PC-3 (cell line): ENCODE data around the gene MTG1. TPM values are rescaled to one million over a fixed set of nuclear protein-coding genes. Genes with fewer than 3 reads are reported as not detected.

Experiments
- ATAC-seq: fragments of 200-7000 bp; cut with Tn5 transposase; 2 replicates; pipeline ENCODE4 v1.9.1; 2020; ENCODE audit warnings: mild to moderate bottlenecking, moderate library complexity
- BruUV-seq: library from RNA; stranded (reverse); fragments of 400-500 nt; replicated peaks from 2 replicates; lab custom pipeline; 2021; lab: Mats Ljungman, UMichigan
- CTCF ChIA-PET: fragments of 300-600 bp; sonication (Branson Sonifier 250); formaldehyde crosslinking; loops from one replicate; lab custom pipeline; 2022; ENCODE audit warnings: antibody characterized with exemption; lab: Charles Lee
- POLR2A ChIA-PET: fragments of 300-600 bp; sonication (Branson Sonifier 250); formaldehyde crosslinking; loops from one replicate; lab custom pipeline; 2022; ENCODE audit warnings: antibody characterized with exemption; ENCODE audit not compliant: unreplicated experiment; lab: Charles Lee
- DNase-seq: peaks from one replicate; pipeline ENCODE4 v3.0.0-alpha.2; 2015
- H2AFZ ChIP-seq: fragments of 300-600 bp; sonication (generic); 2 replicates; pipeline ENCODE4 v1.6.0; 2016; ENCODE audit warnings: antibody characterized with exemption, low read length
- H3F3A ChIP-seq: fragments of 300-600 bp; sonication (generic); one replicate; pipeline ENCODE4 v1.6.0; 2017; ENCODE audit warnings: antibody characterized with exemption, low read length, control low read depth, mild to moderate bottlenecking; ENCODE audit not compliant: unreplicated experiment
- H3K27ac ChIP-seq: fragments of 300-600 bp; sonication (generic); 2 replicates; pipeline ENCODE4 v1.5.1; 2016; ENCODE audit warnings: mild to moderate bottlenecking, low read length
- H3K27me3 ChIP-seq: fragments of 300-600 bp; sonication (generic); 2 replicates; pipeline ENCODE4 v1.6.1; 2016; ENCODE audit warnings: low read length, mixed read lengths
- H3K36me3 ChIP-seq: fragments of 300-600 bp; sonication (generic); 2 replicates; pipeline ENCODE4 v1.6.1; 2016; ENCODE audit warnings: low read depth, mixed run types, low read length, mixed read lengths
- H3K4me1 ChIP-seq: fragments of 300-600 bp; sonication (generic); 2 replicates; pipeline ENCODE4 v1.5.1; 2016; ENCODE audit warnings: low read length; ENCODE audit not compliant: insufficient read depth
- H3K4me2 ChIP-seq: fragments of 300-600 bp; sonication (generic); 2 replicates; pipeline ENCODE4 v1.6.0; 2016; ENCODE audit warnings: low read length
- H3K4me3 ChIP-seq: fragments of 300-600 bp; sonication (generic); 2 replicates; pipeline ENCODE4 v1.5.1; 2016; ENCODE audit warnings: mild to moderate bottlenecking, low read length, mixed read lengths
- H3K79me2 ChIP-seq: fragments of 300-600 bp; sonication (generic); 2 replicates; pipeline ENCODE4 v1.6.1; 2017; ENCODE audit warnings: low read length, mixed read lengths
- H3K9ac ChIP-seq: fragments of 300-600 bp; sonication (generic); 2 replicates; pipeline ENCODE4 v1.6.0; 2016; ENCODE audit warnings: mild to moderate bottlenecking, low read length
- H3K9me2 ChIP-seq: fragments of 300-600 bp; sonication (generic); replicated peaks from 2 replicates; pipeline ENCODE4 v1.6.1; 2016; ENCODE audit warnings: mixed run types, low read length, mixed read lengths
- H3K9me3 ChIP-seq: fragments of 300-600 bp; sonication (generic); 2 replicates; pipeline ENCODE4 v1.6.1; 2016; ENCODE audit warnings: low read length, mixed read lengths
- H4K20me1 ChIP-seq: fragments of 300-600 bp; sonication (generic); 2 replicates; pipeline ENCODE4 v1.6.1; 2016; ENCODE audit warnings: low read length, mixed read lengths
- CTCF ChIP-seq: fragments of 300-600 bp; sonication (generic); conservative IDR thresholded peaks from 2 replicates; pipeline ENCODE4 v1.5.1; 2017; ENCODE audit warnings: antibody characterized with exemption, low read depth, mild to moderate bottlenecking, low read length
- EZH2 ChIP-seq: fragments of 300-600 bp; sonication (generic); IDR thresholded peaks from one replicate; pipeline ENCODE4 v1.6.1; 2017; ENCODE audit warnings: antibody characterized with exemption, mild to moderate bottlenecking, low read length; ENCODE audit not compliant: unreplicated experiment
- EZH2phosphoT487 ChIP-seq: fragments of 300-600 bp; sonication (generic); IDR thresholded peaks from 2 replicates; pipeline ENCODE4 v1.6.1; 2018; ENCODE audit warnings: mild to moderate bottlenecking, antibody characterized with exemption, low read length, borderline replicate concordance
- intact Hi-C: fragments of 100-400 bp; cut with micrococcal nuclease; formaldehyde crosslinking; loops from 2 replicates; pipeline ENCODE4 v1.9.0; 2023
- total RNA-seq: library from RNA; depleted of rRNA; stranded (reverse); fragments of >200 nt; gene quantifications from 2 replicates; pipeline ENCODE4 v1.2.3, GENCODE V29; 2014

Gene MTG1
- total RNA-seq, 1 experiment from 2014 or later = 39.4 TPM

DNA sequence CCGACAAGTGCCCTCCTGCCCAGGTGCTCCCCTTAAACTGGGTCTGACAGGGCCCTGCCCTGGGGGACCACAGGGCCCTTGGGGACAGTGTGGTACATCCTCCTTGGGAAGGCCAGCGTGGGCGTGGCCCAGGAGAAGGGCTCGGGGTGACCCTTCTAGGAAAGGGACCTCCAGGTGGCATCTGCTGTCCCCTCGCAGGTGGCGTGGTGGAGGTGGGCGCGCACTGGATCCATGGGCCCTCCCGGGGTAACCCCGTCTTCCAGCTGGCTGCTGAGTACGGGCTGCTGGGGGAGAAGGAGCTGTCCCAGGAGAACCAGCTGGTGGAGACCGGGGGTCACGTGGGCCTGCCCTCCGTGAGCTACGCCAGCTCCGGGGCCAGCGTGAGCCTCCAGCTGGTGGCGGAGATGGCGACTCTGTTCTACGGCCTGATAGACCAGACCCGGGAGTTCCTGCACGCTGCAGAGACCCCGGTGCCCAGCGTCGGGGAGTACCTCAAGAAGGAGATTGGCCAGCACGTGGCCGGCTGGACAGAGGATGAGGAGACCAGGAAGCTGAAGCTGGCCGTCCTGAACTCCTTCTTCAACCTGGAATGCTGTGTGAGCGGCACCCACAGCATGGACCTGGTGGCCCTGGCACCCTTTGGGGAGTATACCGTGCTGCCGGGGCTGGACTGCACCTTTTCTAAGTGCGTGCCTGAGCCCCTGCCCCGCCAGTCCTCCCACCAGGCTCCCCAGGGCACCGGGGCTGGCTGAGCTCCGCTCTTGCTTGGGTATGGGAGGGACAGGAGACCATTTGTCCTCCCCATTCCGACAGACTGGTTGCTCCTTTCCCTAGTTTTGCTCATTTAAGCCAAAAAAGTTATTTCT, 13.9 kb upstream of the MTG1 start:
- H3K9me2 ChIP-seq = no peaks in the 10 kb centered on the region
- DNase-seq (no peak), ATAC-seq (no peak)
- H3F3A ChIP-seq = no peaks in the 10 kb centered on the region
- H3K36me3 ChIP-seq = no peaks in the 10 kb centered on the region
- ChIA-PET POLR2A (no interaction called here), CTCF (no interaction called here)
- H2AFZ ChIP-seq = no peak overlapping the region
- no peaks in the 10 kb centered on the region for H3K9me3 ChIP-seq
- intact Hi-C loops = no loop called here
- H4K20me1 ChIP-seq = no peaks in the 10 kb centered on the region
- H3K27ac ChIP-seq = no peak overlapping the region
- H3K9ac ChIP-seq = no peak overlapping the region
- H3K4me3 ChIP-seq = peak overlapping the region; percentile 63; the same call in 1 of the 2 replicates
- BruUV-seq = no TSS peak
- no peaks in the 10 kb centered on the region for H3K4me1 ChIP-seq
- peak overlapping the region; percentile 77 for H3K4me2 ChIP-seq
- TF ChIP-seq EZH2phosphoT487 (no peak), EZH2 (no peak), CTCF (no peak)
- H3K79me2 ChIP-seq = no peaks in the 10 kb centered on the region
- no peaks in the 10 kb centered on the region for H3K27me3 ChIP-seq

DNA sequence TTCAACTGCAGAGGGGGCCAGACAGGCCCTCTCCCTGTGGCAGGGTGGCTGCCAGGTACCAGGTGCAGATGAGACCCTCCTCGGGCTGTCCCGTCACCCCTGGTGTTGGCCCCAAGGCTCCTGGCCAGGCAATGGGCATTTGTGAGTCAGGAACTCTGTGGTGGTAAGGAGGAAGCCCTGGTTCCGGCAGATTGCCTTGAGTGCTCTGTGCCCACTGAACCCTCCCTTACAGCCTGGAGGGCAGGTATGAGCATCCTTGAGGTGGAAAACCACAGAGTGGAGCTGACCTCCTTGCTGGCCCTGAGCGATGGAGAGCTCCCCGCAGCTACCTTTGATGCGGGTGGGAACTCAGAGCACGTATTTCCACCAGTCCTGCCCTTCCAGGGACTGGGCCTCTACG, 12.9 kb upstream of the MTG1 start:
- H3K36me3 ChIP-seq = no peaks in the 10 kb centered on the region
- no peaks in the 10 kb centered on the region for H3K9me2 ChIP-seq
- no peaks in the 10 kb centered on the region for H4K20me1 ChIP-seq
- ChIA-PET CTCF (no interaction called here), POLR2A (no interaction called here)
- no peak overlapping the region for H3K9ac ChIP-seq
- ATAC-seq (no peak), DNase-seq (no peak)
- intact Hi-C loops = no loop called here
- H3K4me3 ChIP-seq = no peak overlapping the region
- H2AFZ ChIP-seq = no peak overlapping the region
- H3K27me3 ChIP-seq = no peaks in the 10 kb centered on the region
- BruUV-seq = TSS peak; percentile 29
- H3K27ac ChIP-seq = no peak overlapping the region
- no peaks in the 10 kb centered on the region for H3K4me1 ChIP-seq
- no peaks in the 10 kb centered on the region for H3K9me3 ChIP-seq
- no peak overlapping the region for H3K4me2 ChIP-seq
- no peaks in the 10 kb centered on the region for H3K79me2 ChIP-seq
- H3F3A ChIP-seq = no peaks in the 10 kb centered on the region
- TF ChIP-seq EZH2 = no peak

DNA sequence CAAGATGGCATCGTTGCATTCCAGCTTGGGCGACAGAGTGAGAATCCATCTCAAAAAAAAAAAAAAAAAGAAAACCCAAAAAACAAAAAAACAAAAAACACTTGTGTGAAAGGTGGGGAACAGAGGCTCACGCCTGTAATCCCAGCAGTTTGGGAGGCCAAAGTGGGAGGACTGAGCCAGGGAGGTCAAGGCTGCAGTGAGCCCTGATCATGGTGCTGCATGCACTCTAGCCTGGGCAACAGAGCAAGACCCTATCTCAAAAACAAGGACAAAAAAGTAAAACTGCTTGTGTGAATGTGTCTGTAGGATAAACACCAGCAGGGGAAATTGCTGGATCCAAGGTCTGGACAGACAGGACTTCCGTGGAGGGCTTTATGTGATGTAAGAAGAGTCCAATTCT, 10.4 kb upstream of the MTG1 start:
- Histone ChIP-seq H3K9me3 (no peaks in the 10 kb centered on the region), H3F3A (no peaks in the 10 kb centered on the region), H3K36me3 (no peaks in the 10 kb centered on the region), H2AFZ (no peak overlapping the region), H3K4me3 (no peak overlapping the region), H3K27ac (no peak overlapping the region), H4K20me1 (no peaks in the 10 kb centered on the region), H3K27me3 (no peaks in the 10 kb centered on the region), H3K79me2 (no peaks in the 10 kb centered on the region), H3K4me2 (no peak overlapping the region), H3K9me2 (no peaks in the 10 kb centered on the region), H3K9ac (no peak overlapping the region), H3K4me1 (no peaks in the 10 kb centered on the region)
- intact Hi-C loops = no loop called here
- TF ChIP-seq EZH2phosphoT487 = no peak
- no peak for DNase-seq
- POLR2A ChIA-PET = no interaction called here
- no TSS peak for BruUV-seq
- CTCF ChIA-PET = no interaction called here
- ATAC-seq = no peak
